Caco-2 (cell line): ENCODE data around the gene CST4. TPM values are rescaled to one million over a fixed set of nuclear protein-coding genes. Genes with fewer than 3 reads are reported as not detected.

Source experiments
- BruUV-seq: library from RNA; stranded (reverse); fragments of 400-500 nt; replicated peaks from 2 replicates; lab custom pipeline; 2021; lab: Mats Ljungman, UMichigan
- CTCF ChIA-PET: fragments of 300-600 bp; sonication (Branson Sonifier 250); formaldehyde crosslinking; loops from one replicate; lab custom pipeline; 2022; ENCODE audit warnings: antibody characterized with exemption; lab: Charles Lee
- POLR2A ChIA-PET: fragments of 300-600 bp; sonication (Branson Sonifier 250); formaldehyde crosslinking; loops from one replicate; lab custom pipeline; 2022; ENCODE audit warnings: antibody characterized with exemption; lab: Charles Lee
- DNase-seq, 2 experiments: peaks; one replicate each; pipeline versions ENCODE4 v3.0.0 to v3.0.0-alpha.2; 2020 to 2022
- H3K27me3 ChIP-seq: replicated peaks from 2 replicates; pipeline ENCODE4 v1.6.0; 2011; ENCODE audit warnings: low read length; ENCODE audit not compliant: control insufficient read depth, insufficient read depth
- H3K36me3 ChIP-seq: 2 replicates; pipeline ENCODE4 v1.5.1; 2011; ENCODE audit warnings: low read length; ENCODE audit not compliant: control insufficient read depth, insufficient read depth
- H3K4me1 ChIP-seq: fragments of 250-450 bp; sonication (Bioruptor Pico); 2 replicates; pipeline ENCODE4 v1.5.1; 2020; ENCODE audit warnings: mild to moderate bottlenecking
- H3K4me3 ChIP-seq: 2 replicates; pipeline ENCODE4 v1.5.1; 2011; ENCODE audit warnings: low read depth, mild to moderate bottlenecking, control low read depth, low read length
- H3K9me3 ChIP-seq: fragments of 250-450 bp; sonication (Bioruptor Pico); 2 replicates; pipeline ENCODE4 v1.5.1; 2020; ENCODE audit warnings: mild to moderate bottlenecking, moderate library complexity
- H3K27ac Mint-ChIP-seq: one replicate; pipeline ENCODE4 v1.8.0; 2022; ENCODE audit warnings: mixed read lengths; ENCODE audit not compliant: unreplicated experiment
- H3K27me3 Mint-ChIP-seq: one replicate; pipeline ENCODE4 v1.8.0; 2022; ENCODE audit warnings: mixed read lengths; ENCODE audit not compliant: insufficient read depth, unreplicated experiment
- H3K36me3 Mint-ChIP-seq: one replicate; pipeline ENCODE4 v1.8.0; 2022; ENCODE audit warnings: mild to moderate bottlenecking, mixed read lengths; ENCODE audit not compliant: insufficient read depth, unreplicated experiment
- H3K4me1 Mint-ChIP-seq: one replicate; pipeline ENCODE4 v1.8.0; 2022; ENCODE audit warnings: low read depth, mixed read lengths; ENCODE audit not compliant: unreplicated experiment
- H3K4me3 Mint-ChIP-seq: one replicate; pipeline ENCODE4 v1.8.0; 2022; ENCODE audit warnings: mild to moderate bottlenecking, moderate library complexity, mixed read lengths; ENCODE audit not compliant: unreplicated experiment
- H3K9me3 Mint-ChIP-seq: one replicate; pipeline ENCODE4 v1.8.0; 2022; ENCODE audit warnings: mixed read lengths; ENCODE audit not compliant: unreplicated experiment
- intact Hi-C: fragments of 100-400 bp; cut with micrococcal nuclease; formaldehyde crosslinking; loops from one replicate; pipeline ENCODE4 v1.10.0; 2022; ENCODE audit not compliant: unreplicated experiment
- total RNA-seq: library from RNA; stranded (reverse); gene quantifications from 2 replicates; pipeline ENCODE4 v1.2.3, GENCODE V29; 2022
- TF ChIP-seq, protein P1 (sequence below), 2 experiments: fragments of 200-600 bp in 1 of 2; IDR thresholded peaks; 1 replicate in 1 of 2; 2 replicates in 1 of 2; pipeline versions ENCODE4 v1.5.1 to v1.8.0; 2011 to 2022; ENCODE audit warnings: antibody characterized with exemption in 1 of 2, control low read depth in 1 of 2, inconsistent platforms in 1 of 2, low read depth in 1 of 2, low read length in 1 of 2, mild to moderate bottlenecking in 1 of 2, moderate library complexity in 1 of 2; ENCODE audit not compliant: insufficient read depth in 1 of 2, severe bottlenecking in 1 of 2, unreplicated experiment in 1 of 2

Gene CST4
- total RNA-seq, 1 experiment from 2014 or later = 4.2 TPM

DNA sequence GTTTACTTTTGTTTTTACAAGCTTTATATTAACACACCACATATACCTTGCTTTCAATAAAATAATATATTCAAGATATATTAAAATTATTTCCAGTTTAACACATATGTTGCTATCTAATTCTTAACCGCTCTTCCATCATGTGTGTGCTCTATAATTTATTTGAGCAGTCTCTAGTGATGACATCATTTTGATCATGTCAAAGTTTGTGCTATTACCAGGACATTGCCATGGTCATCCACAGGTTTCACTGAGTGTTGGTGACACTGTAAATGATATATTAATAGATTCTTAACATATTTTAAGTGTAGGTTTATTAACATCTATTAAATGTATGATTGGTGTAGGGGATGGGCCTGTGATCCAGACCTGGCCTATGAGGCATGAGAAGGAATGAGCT is 17.1 kb upstream of the CST4 start:
- ChIA-PET CTCF (no interaction called here), POLR2A (no interaction called here)
- Mint-ChIP-seq H3K27ac (no peak overlapping the region), H3K36me3 (no peaks in the 10 kb centered on the region), H3K4me1 (peaks cover 16% of the 10 kb centered on the region), H3K27me3 (no peaks in the 10 kb centered on the region), H3K9me3 (no peaks in the 10 kb centered on the region), H3K4me3 (no peak overlapping the region)
- Histone ChIP-seq H3K36me3 (no peaks in the 10 kb centered on the region), H3K4me1 (peaks cover 11% of the 10 kb centered on the region; the same call in 1 of the 2 replicates), H3K4me3 (no peak overlapping the region), H3K27me3 (no peaks in the 10 kb centered on the region), H3K9me3 (no peaks in the 10 kb centered on the region)
- TF ChIP-seq, protein P1, sequence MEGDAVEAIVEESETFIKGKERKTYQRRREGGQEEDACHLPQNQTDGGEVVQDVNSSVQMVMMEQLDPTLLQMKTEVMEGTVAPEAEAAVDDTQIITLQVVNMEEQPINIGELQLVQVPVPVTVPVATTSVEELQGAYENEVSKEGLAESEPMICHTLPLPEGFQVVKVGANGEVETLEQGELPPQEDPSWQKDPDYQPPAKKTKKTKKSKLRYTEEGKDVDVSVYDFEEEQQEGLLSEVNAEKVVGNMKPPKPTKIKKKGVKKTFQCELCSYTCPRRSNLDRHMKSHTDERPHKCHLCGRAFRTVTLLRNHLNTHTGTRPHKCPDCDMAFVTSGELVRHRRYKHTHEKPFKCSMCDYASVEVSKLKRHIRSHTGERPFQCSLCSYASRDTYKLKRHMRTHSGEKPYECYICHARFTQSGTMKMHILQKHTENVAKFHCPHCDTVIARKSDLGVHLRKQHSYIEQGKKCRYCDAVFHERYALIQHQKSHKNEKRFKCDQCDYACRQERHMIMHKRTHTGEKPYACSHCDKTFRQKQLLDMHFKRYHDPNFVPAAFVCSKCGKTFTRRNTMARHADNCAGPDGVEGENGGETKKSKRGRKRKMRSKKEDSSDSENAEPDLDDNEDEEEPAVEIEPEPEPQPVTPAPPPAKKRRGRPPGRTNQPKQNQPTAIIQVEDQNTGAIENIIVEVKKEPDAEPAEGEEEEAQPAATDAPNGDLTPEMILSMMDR (IDR thresholded peaks at IDR 0.05; ENCODE audit: insufficient read depth in 1 of 2, low read depth in 1 of 2, low read length in 1 of 2, severe bottlenecking in 1 of 2, unreplicated experiment in 1 of 2) = no peak
- no TSS peak for BruUV-seq
- DNase-seq = no peak
- intact Hi-C loops = no loop called here

- BruUV-seq = no TSS peak
- Histone ChIP-seq H3K27me3 (no peaks in the 10 kb centered on the region), H3K4me3 (no peak overlapping the region), H3K36me3 (no peaks in the 10 kb centered on the region), H3K9me3 (no peaks in the 10 kb centered on the region), H3K4me1 (peaks cover 28% of the 10 kb centered on the region)
- Mint-ChIP-seq H3K27me3 (no peaks in the 10 kb centered on the region), H3K27ac (no peak overlapping the region), H3K4me3 (no peak overlapping the region), H3K36me3 (no peaks in the 10 kb centered on the region), H3K9me3 (no peaks in the 10 kb centered on the region), H3K4me1 (peaks cover 40% of the 10 kb centered on the region)
- TF ChIP-seq, protein P1 (IDR thresholded peaks at IDR 0.05; ENCODE audit: insufficient read depth in 1 of 2, low read depth in 1 of 2, low read length in 1 of 2, severe bottlenecking in 1 of 2, unreplicated experiment in 1 of 2) = no peak
- POLR2A ChIA-PET = no interaction called here
- CTCF ChIA-PET = interaction anchor here (0.6 kb wide), 1 partner anchor 41 kb away, joined by 3 read pairs; no protein-coding TSS in a partner anchor
- no peak for DNase-seq
- intact Hi-C loops = no loop called here
Measured at GRCh38 chr20:23702021-23702420, 13.2 kb upstream of the CST4 start.

GRCh38 chr20:23700931-23701330 is 12.1 kb upstream of the CST4 start:
- TF ChIP-seq, protein P1 (IDR thresholded peaks at IDR 0.05; ENCODE audit: insufficient read depth in 1 of 2, low read depth in 1 of 2, low read length in 1 of 2, severe bottlenecking in 1 of 2, unreplicated experiment in 1 of 2) = no peak
- no peaks in the 10 kb centered on the region for H3K27me3 Mint-ChIP-seq
- DNase-seq = no peak

More at GRCh38 chr20:23700931-23701330, 12.1 kb upstream of the CST4 start:
- CTCF ChIA-PET = no interaction called here
- Histone ChIP-seq H3K27me3 (no peaks in the 10 kb centered on the region), H3K36me3 (no peaks in the 10 kb centered on the region), H3K4me3 (no peak overlapping the region), H3K9me3 (no peaks in the 10 kb centered on the region), H3K4me1 (peaks cover 29% of the 10 kb centered on the region)
- peaks cover 40% of the 10 kb centered on the region for H3K4me1 Mint-ChIP-seq
- H3K36me3 Mint-ChIP-seq = no peaks in the 10 kb centered on the region
- H3K9me3 Mint-ChIP-seq = no peaks in the 10 kb centered on the region
- H3K4me3 Mint-ChIP-seq = no peak overlapping the region
- BruUV-seq = no TSS peak
- H3K27ac Mint-ChIP-seq = peak overlapping the region; percentile 29
- intact Hi-C loops = no loop called here
- POLR2A ChIA-PET = no interaction called here
